Kidney epithelial cell (primary cell): ENCODE data around the gene LINGO4. TPM values are rescaled to one million over a fixed set of nuclear protein-coding genes. Genes with fewer than 3 reads are reported as not detected.
"Not testable (repeated sequence)": the region's sequence is repeated elsewhere in the genome, so short reads cannot be mapped to it uniquely, and the experiment has no call there.

Experiments used
- DNase-seq: peaks from one replicate; pipeline ENCODE4 v3.0.0-alpha.2; 2010; ENCODE audit warnings: low read depth
- H3K27me3 ChIP-seq: 2 replicates; pipeline ENCODE4 v1.6.0; 2011; ENCODE audit warnings: low read length; ENCODE audit not compliant: control insufficient read depth, insufficient read depth
- H3K36me3 ChIP-seq: 2 replicates; pipeline ENCODE4 v1.5.1; 2011; ENCODE audit warnings: low read length; ENCODE audit not compliant: control insufficient read depth, insufficient read depth
- H3K4me3 ChIP-seq: 2 replicates; pipeline ENCODE4 v1.5.1; 2011; ENCODE audit warnings: low read depth, mild to moderate bottlenecking, control low read depth, low read length
- total RNA-seq: library from RNA; depleted of rRNA; stranded (reverse); fragments of >200 nt; gene quantifications from 2 replicates; pipeline ENCODE4 v1.2.3, GENCODE V29; 2015
- TF ChIP-seq, protein P1 (sequence below): IDR thresholded peaks from 2 replicates; pipeline ENCODE4 v1.5.1; 2011; ENCODE audit warnings: mild to moderate bottlenecking, moderate library complexity, low read length, control low read depth, inconsistent platforms; ENCODE audit not compliant: insufficient read depth, poor library complexity, severe bottlenecking

The LINGO4 gene
- total RNA-seq, 1 donor from 2014 or later: not detected

DNA sequence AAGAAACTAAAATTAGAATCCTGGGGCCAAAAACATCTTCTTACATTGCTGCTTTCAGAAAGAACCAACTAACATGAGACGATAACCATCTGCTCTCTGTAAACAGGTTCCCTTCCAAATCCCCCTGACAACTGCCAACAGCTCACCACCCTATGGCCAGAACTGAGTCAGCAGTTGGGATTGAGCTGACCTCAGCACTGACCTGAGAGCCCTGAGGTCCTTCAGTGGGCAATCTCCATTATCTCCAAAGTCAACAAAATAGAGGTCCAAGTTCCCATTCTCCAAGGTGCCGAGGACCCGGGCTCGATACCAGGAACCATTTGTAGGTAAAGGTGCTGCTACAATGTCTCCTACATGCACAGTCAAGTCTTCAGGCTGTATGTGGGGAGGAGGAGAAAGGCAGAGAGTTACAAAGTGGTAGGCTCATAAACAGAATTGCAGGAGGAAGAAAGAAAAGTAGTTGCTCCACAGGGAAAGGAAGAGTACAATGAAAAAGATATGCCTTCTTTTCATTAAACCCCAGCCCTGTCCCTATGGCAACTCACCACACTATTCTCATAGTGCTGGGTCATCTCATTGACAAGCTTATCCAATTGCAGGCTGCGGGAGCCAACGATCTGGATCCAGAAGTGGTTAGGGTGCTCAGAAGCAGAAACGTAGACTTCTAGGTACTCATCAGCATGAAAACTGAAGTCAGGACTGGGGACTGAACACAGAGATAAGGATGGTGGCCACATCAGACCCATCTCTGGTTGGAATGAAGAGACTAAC, 29.1 kb downstream of the LINGO4 start:
- Histone ChIP-seq H3K36me3 (no peaks in the 10 kb centered on the region), H3K27me3 (no peaks in the 10 kb centered on the region)
- TF ChIP-seq, protein P1, sequence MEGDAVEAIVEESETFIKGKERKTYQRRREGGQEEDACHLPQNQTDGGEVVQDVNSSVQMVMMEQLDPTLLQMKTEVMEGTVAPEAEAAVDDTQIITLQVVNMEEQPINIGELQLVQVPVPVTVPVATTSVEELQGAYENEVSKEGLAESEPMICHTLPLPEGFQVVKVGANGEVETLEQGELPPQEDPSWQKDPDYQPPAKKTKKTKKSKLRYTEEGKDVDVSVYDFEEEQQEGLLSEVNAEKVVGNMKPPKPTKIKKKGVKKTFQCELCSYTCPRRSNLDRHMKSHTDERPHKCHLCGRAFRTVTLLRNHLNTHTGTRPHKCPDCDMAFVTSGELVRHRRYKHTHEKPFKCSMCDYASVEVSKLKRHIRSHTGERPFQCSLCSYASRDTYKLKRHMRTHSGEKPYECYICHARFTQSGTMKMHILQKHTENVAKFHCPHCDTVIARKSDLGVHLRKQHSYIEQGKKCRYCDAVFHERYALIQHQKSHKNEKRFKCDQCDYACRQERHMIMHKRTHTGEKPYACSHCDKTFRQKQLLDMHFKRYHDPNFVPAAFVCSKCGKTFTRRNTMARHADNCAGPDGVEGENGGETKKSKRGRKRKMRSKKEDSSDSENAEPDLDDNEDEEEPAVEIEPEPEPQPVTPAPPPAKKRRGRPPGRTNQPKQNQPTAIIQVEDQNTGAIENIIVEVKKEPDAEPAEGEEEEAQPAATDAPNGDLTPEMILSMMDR: no peak

DNA sequence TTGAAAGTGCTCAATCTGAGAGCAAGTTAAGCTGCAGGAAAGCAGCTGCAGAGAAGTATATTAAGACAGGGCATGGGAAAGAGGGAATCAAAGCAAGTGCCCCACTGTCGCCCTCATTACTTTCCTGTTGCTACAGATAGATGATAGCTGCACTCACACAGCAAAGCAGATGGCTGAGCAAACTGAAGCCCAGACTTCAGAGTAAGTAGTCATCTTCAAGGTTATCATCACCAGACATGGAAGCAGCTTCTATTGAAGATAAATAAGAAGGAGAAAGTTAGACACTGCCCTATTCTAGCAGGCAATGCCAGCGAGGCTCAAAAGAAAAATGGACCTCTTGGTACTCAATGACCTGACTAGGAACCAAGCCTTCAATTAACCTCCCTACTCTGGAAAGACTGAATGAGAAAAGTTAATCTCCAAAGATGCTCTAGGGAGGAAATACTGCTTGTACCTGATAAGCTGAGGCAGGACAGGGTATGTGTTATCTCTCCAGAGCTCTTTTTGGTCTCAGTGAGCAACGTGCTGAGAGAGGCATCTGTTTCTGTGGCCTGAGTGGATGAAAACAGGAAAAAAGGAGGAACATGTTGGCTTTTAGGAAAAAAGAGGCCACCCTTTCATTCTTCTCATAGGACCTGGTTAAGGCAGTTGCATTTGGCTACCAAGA, 30.8 kb downstream of the LINGO4 start:
- TF ChIP-seq, protein P1: no peak
- DNase-seq: no peak
- H3K4me3 ChIP-seq: no peak overlapping the region
- H3K36me3 ChIP-seq: no peaks in the 10 kb centered on the region
- H3K27me3 ChIP-seq: no peaks in the 10 kb centered on the region

More for the DNA sequence above, 29.1 kb downstream of the LINGO4 start:
- H3K4me3 ChIP-seq: no peak overlapping the region
- DNase-seq: no peak

DNA sequence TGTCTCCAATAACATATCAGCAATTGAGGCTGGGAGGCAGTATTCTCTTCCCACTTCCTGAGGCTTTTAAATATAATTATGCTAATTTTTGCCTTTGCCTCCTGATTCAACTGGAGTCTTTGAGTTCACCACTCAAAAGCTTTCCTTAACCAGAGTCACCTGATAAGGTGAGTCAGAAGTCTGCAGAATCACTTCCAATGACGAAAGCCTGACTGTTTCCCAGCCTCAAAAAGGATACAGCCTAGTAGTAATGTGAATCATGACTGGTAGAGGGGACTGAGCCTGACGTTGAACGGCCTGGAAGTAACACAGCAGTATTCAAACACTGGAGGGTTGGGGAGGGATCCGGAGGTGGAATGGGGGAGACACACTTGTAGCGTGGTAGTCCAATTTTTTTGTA, 31.5 kb downstream of the LINGO4 start:
- Histone ChIP-seq H3K36me3 (no peaks in the 10 kb centered on the region), H3K4me3 (no peak overlapping the region), H3K27me3 (no peaks in the 10 kb centered on the region)
- peak; percentile 75 for DNase-seq
- TF ChIP-seq, protein P1: no peak

DNA sequence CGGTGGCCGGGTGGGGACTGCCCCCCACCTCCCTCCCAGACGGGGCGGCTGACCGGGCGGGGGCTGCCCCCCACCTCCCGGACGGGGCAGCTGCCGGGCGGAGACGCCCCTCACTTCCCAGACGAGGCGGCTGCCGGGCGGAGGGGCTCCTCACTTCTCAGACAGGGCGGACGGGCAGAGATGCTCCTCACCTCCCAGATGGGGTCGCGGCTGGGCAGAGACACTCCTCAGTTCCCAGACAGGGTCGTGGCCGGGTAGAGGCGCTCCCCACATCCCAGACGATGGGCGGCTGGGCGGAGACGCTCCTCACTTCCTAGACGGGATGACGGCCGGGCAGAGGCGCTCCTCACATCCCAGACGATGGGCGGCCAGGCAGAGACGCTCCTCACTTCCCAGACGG, 35.9 kb downstream of the LINGO4 start:
- H3K4me3 ChIP-seq, H3K27me3 ChIP-seq, DNase-seq, H3K36me3 ChIP-seq: not testable (repeated sequence)

DNA sequence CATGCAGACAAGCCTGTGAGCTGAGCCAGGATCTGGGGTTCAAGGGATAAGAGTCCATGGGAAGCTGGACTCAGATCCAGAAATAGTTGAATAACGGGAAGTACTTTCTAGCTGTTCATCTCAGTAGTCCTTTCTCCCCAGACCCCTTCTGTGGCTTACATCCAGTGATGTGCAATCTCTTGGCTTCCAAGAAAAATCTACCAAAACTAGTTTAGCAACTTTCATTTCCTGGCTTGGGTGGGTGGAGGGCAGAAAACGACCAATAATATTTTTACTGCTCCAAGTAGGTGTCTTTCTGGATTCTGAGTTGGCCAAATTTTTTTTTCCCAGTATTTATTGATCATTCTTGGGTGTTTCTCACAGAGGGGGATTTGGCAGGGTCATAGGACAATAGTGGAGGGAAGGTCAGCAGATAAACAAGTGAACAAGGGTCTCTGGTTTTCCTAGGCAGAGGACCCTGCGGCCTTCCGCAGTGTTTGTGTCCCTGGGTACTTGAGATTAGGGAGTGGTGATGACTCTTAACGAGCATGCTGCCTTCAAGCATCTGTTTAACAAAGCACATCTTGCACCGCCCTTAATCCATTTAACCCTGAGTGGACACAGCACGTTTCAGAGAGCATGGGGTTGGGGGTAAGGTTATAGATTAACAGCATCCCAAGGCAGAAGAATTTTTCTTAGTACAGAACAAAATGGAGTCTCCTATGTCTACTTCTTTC, 36.7 kb downstream of the LINGO4 start:
- H3K36me3 ChIP-seq, H3K27me3 ChIP-seq, DNase-seq, H3K4me3 ChIP-seq: not testable (repeated sequence)

DNA sequence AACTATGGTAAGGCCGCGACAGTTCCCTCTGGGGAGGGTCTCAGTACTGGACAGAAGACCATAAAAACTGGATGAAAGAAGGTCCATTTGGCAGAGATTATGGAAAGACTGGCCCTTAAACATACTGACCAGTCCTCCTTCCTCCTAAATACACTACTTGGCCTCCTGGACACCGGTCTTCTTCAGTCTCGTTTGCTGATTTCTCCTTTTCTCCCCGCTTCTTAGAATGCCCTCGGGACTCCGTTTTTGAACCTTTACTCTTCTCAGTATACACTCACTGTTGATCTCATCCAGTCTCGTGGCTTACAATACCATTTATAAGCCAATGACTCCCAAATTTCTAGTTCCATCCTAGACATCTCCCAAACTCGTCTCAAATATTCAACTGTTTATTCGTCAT, 41.2 kb downstream of the LINGO4 start:
- TF ChIP-seq, protein P1: no peak
- Histone ChIP-seq H3K27me3 (no peaks in the 10 kb centered on the region), H3K36me3 (peaks cover 1% of the 10 kb centered on the region), H3K4me3 (peak overlapping the region; percentile 84)
- DNase-seq: no peak
